MM.1S (cell line): ENCODE measurements around the gene SCAI.

Experiments used
- CTCF ChIP-seq: fragments of 300-600 bp; sonication (generic); IDR thresholded peaks from 2 replicates; pipeline ENCODE4 v1.5.1; 2016; ENCODE audit warnings: antibody characterized with exemption, low read length, mixed read lengths
- EZH2 ChIP-seq: fragments of 300-600 bp; sonication (generic); optimal IDR thresholded peaks from 2 replicates; pipeline ENCODE3; 2017; ENCODE audit warnings: low read depth, mild to moderate bottlenecking, antibody characterized with exemption, low read length, mixed read lengths

GRCh38 chr9:125131778-125132177 lies 11.6 kb downstream of the SCAI start:
- no peak for TF ChIP-seq EZH2
- no peak for TF ChIP-seq CTCF
